Tibial nerve (tissue), 4 donors: ENCODE measurements around the gene KDM2A.

Source experiments
- CTCF ChIP-seq, 5 experiments: fragments of 200-600 bp in 3 of 5; fragments of 450-650 bp in 2 of 5; sonication (generic) in 3 of 5; IDR thresholded peaks; one replicate each; pipeline ENCODE4 v1.5.1; 2016 to 2019; ENCODE audit warnings: antibody characterized with exemption in 5 of 5, mild to moderate bottlenecking in 3 of 5, moderate library complexity in 2 of 5
- EP300 ChIP-seq, 2 donors: sonication (generic); formaldehyde crosslinking; IDR thresholded peaks; one replicate each; pipeline ENCODE4 v1.6.1; 2017; ENCODE audit warnings: antibody characterized with exemption in 2 of 2, mild to moderate bottlenecking in 1 of 2
- POLR2A ChIP-seq, 2 donors: fragments of 450-650 bp; IDR thresholded peaks; one replicate each; pipeline ENCODE4 v1.6.1; 2017; ENCODE audit warnings: antibody characterized with exemption in 2 of 2, mild to moderate bottlenecking in 2 of 2, moderate library complexity in 2 of 2

- TF ChIP-seq CTCF (IDR thresholded peaks at IDR 0.05) (no peak), POLR2A (IDR thresholded peaks at IDR 0.05) (no peak), EP300 (IDR thresholded peaks at IDR 0.05) (no peak)
Observed at GRCh38 chr11:67165623-67166022, 46.6 kb downstream of the KDM2A start.
